OCI-LY1 (cell line): Measurements from ENCODE around the gene POPDC3.

Source experiments
- EZH2 ChIP-seq: fragments of 200-600 bp; sonication (generic), shearing (Covaris generic); IDR thresholded peaks from 2 replicates; pipeline ENCODE4 v1.8.0; 2017; ENCODE audit warnings: borderline replicate concordance, mixed run types, mild to moderate bottlenecking, antibody characterized with exemption, low read length, moderate library complexity, mixed read lengths
- TF ChIP-seq, protein P1 (sequence below): fragments of 200-600 bp; sonication (generic), shearing (Covaris generic); IDR thresholded peaks from 2 replicates; pipeline ENCODE4 v1.5.1; 2017; ENCODE audit warnings: mild to moderate bottlenecking, antibody characterized with exemption, low read length, moderate library complexity, mixed read lengths

DNA sequence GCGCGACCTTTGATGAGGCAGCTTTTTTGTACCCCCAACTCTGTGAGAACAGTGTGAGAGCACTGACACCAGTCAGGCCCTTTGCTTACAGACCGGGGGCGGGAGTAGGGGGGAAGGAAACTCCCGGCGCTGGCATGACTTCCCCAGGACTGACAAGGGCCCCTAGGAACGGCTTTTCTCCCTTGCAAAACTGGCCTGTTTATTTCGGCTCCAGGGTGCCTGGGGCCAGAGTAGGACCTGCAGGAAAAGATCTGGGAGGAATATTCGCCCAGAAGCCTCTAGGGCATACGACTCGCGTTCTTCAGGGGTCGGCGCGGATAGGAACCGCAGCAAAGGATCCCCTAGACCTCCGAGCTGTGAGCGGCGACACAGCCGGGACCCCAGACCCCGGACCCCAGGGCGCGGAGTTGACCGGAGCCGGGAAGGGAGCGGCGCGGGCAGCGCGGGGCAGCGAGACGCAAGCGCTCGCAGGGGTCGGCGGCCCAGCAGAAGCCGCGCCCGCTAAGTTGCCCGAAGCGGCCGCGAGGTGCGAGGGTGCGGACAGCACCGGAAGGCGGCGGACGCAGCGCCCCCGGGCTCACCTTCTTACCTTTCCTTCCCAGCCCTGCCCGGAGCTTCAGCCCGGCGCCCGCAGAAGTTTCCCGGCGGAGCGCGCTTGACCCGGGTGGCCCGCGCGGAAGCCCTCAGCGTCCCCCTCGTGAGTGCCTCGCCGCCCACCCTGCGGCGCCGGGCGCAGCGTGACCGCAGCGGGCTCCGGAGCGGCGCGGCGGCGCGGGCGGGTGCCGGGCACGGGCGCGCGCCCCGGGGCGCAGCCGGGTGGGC, at the start of gene POPDC3:
- TF ChIP-seq, protein P1, sequence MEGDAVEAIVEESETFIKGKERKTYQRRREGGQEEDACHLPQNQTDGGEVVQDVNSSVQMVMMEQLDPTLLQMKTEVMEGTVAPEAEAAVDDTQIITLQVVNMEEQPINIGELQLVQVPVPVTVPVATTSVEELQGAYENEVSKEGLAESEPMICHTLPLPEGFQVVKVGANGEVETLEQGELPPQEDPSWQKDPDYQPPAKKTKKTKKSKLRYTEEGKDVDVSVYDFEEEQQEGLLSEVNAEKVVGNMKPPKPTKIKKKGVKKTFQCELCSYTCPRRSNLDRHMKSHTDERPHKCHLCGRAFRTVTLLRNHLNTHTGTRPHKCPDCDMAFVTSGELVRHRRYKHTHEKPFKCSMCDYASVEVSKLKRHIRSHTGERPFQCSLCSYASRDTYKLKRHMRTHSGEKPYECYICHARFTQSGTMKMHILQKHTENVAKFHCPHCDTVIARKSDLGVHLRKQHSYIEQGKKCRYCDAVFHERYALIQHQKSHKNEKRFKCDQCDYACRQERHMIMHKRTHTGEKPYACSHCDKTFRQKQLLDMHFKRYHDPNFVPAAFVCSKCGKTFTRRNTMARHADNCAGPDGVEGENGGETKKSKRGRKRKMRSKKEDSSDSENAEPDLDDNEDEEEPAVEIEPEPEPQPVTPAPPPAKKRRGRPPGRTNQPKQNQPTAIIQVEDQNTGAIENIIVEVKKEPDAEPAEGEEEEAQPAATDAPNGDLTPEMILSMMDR, result no peak
- no peak for TF ChIP-seq EZH2
